ENCODE measurements around the gene TTK. TPM values are rescaled to one million over a fixed set of nuclear protein-coding genes. Genes with fewer than 3 reads are reported as not detected.
"Not testable (repeated sequence)": the region's sequence is repeated elsewhere in the genome, so short reads cannot be mapped to it uniquely, and the experiment has no call there.

The TTK gene
- total RNA-seq, 2 donors from 2014 or later, result 33.3 to 38.1 TPM

- H3K36me3 Mint-ChIP-seq (ENCODE audit: low read depth); ATAC-seq (replicated peaks); H3K27me3 Mint-ChIP-seq; H3K4me3 Mint-ChIP-seq; H3K4me1 Mint-ChIP-seq; H3K27ac Mint-ChIP-seq; H3K9me3 Mint-ChIP-seq: not testable (repeated sequence)
Measured at GRCh38 chr6:80070431-80070830, 66.0 kb downstream of the TTK start.

- Mint-ChIP-seq H3K27ac (no peak overlapping the region), H3K36me3 (ENCODE audit: low read depth) (no peaks in the 10 kb centered on the region), H3K4me3 (no peak overlapping the region), H3K4me1 (no peaks in the 10 kb centered on the region), H3K27me3 (no peaks in the 10 kb centered on the region), H3K9me3 (no peaks in the 10 kb centered on the region)
- ATAC-seq (replicated peaks), result no peak
Measured at GRCh38 chr6:80077067-80077466, 72.6 kb downstream of the TTK start.

GRCh38 chr6:80088637-80089036 lies 84.2 kb downstream of the TTK start:
- H3K4me1 Mint-ChIP-seq, result no peaks in the 10 kb centered on the region
- H3K36me3 Mint-ChIP-seq (ENCODE audit: low read depth), result no peaks in the 10 kb centered on the region
- H3K27ac Mint-ChIP-seq, result no peak overlapping the region
- H3K4me3 Mint-ChIP-seq, result no peak overlapping the region
- ATAC-seq (replicated peaks), result no peak
- peaks cover 11% of the 10 kb centered on the region for H3K27me3 Mint-ChIP-seq
- no peaks in the 10 kb centered on the region for H3K9me3 Mint-ChIP-seq

GRCh38 chr6:80091506-80091905 lies 87.1 kb downstream of the TTK start:
- H3K9me3 Mint-ChIP-seq, result no peaks in the 10 kb centered on the region
- no peaks in the 10 kb centered on the region for H3K4me1 Mint-ChIP-seq
- no peaks in the 10 kb centered on the region for H3K36me3 Mint-ChIP-seq (ENCODE audit: low read depth)
- no peak for ATAC-seq (replicated peaks)
- H3K27me3 Mint-ChIP-seq, result peaks cover 11% of the 10 kb centered on the region
- H3K4me3 Mint-ChIP-seq, result no peak overlapping the region
- H3K27ac Mint-ChIP-seq, result no peak overlapping the region

Other genes with a start within 250 kb of the TTK start
- gene ELOVL4, start 57.1 kb upstream of the TTK start, total RNA-seq, result 1 to 10 TPM; 3.2 to 3.4 TPM
- gene BCKDHB, start 102.0 kb downstream of the TTK start, total RNA-seq, result 10 to 100 TPM; 15.9 to 16.0 TPM

Measured in activated T-helper 17 cell treated with anti-CD3 and anti-CD28 coated beads, Interleukin-2, amount 50 U/mL, for 72 hours (primary cell).